GM23248 (cell line): ENCODE results near the gene SLC9A5. TPM values are rescaled to one million over a fixed set of nuclear protein-coding genes. Genes with fewer than 3 reads are reported as not detected.

ENCODE experiments used
- DNase-seq: peaks from one replicate; pipeline ENCODE4 v3.0.0-alpha.2; 2015
- H2AFZ ChIP-seq: fragments of 200-600 bp; sonication (generic); 2 replicates; pipeline ENCODE4 v1.6.1; 2016; ENCODE audit warnings: antibody characterized with exemption
- H3F3A ChIP-seq: fragments of 200-600 bp; sonication (generic); 2 replicates; pipeline ENCODE4 v1.6.1; 2016; ENCODE audit warnings: mild to moderate bottlenecking, antibody characterized with exemption, mixed run types; ENCODE audit not compliant: insufficient read depth
- H3K27ac ChIP-seq: fragments of 200-600 bp; sonication (generic); 2 replicates; pipeline ENCODE4 v1.5.1; 2016; ENCODE audit warnings: mild to moderate bottlenecking
- H3K27me3 ChIP-seq: fragments of 200-600 bp; sonication (generic); replicated peaks from 2 replicates; pipeline ENCODE4 v1.6.1; 2016; ENCODE audit warnings: mild to moderate bottlenecking; ENCODE audit not compliant: insufficient read depth
- H3K36me3 ChIP-seq: fragments of 200-600 bp; sonication (generic); 2 replicates; pipeline ENCODE4 v1.6.1; 2016; ENCODE audit warnings: low read depth, mild to moderate bottlenecking
- H3K4me1 ChIP-seq: fragments of 200-600 bp; sonication (generic); 2 replicates; pipeline ENCODE4 v1.6.1; 2016; ENCODE audit warnings: mild to moderate bottlenecking; ENCODE audit not compliant: insufficient read depth
- H3K4me2 ChIP-seq: fragments of 200-600 bp; sonication (generic); one replicate; pipeline ENCODE4 v1.6.1; 2016; ENCODE audit warnings: mild to moderate bottlenecking; ENCODE audit not compliant: unreplicated experiment
- H3K4me3 ChIP-seq: fragments of 200-600 bp; sonication (generic); 2 replicates; pipeline ENCODE4 v1.5.1; 2016; ENCODE audit warnings: mild to moderate bottlenecking
- H3K79me2 ChIP-seq: fragments of 200-600 bp; sonication (generic); 2 replicates; pipeline ENCODE4 v1.6.1; 2016; ENCODE audit warnings: mild to moderate bottlenecking; ENCODE audit not compliant: insufficient read depth
- H3K9ac ChIP-seq: fragments of 200-600 bp; sonication (generic); 2 replicates; pipeline ENCODE4 v1.6.1; 2016; ENCODE audit warnings: mild to moderate bottlenecking
- H3K9me2 ChIP-seq: fragments of 200-600 bp; sonication (generic); 2 replicates; pipeline ENCODE4 v1.6.1; 2016; ENCODE audit warnings: mixed run types, mild to moderate bottlenecking, moderate library complexity; ENCODE audit not compliant: insufficient read depth
- H3K9me3 ChIP-seq: fragments of 200-600 bp; sonication (generic); one replicate; pipeline ENCODE4 v1.6.1; 2017; ENCODE audit warnings: low read depth
- H4K20me1 ChIP-seq: fragments of 200-600 bp; sonication (generic); 2 replicates; pipeline ENCODE4 v1.6.0; 2016; ENCODE audit not compliant: insufficient read depth
- EZH2 ChIP-seq: fragments of 200-600 bp; sonication (generic); IDR thresholded peaks from 2 replicates; pipeline ENCODE4 v1.6.1; 2018; ENCODE audit warnings: antibody characterized with exemption, mild to moderate bottlenecking; ENCODE audit not compliant: insufficient read depth, poor library complexity, severe bottlenecking
- EZH2phosphoT487 ChIP-seq: fragments of 200-600 bp; sonication (generic); IDR thresholded peaks from 2 replicates; pipeline ENCODE4 v1.6.1; 2018; ENCODE audit warnings: antibody characterized with exemption, moderate library complexity, mild to moderate bottlenecking, low read depth; ENCODE audit not compliant: insufficient read depth
- WGBS, 2 experiments: methylation state at CpG; one replicate each; pipeline ENCODE4 v1.1.6; 2015 to 2017; ENCODE audit warnings: low lambda C conversion rate in 2 of 2, low coverage in 1 of 2; ENCODE audit errors: missing lambda C conversion rate in 2 of 2; 5-methylcytosine and 5-hydroxymethylcytosine counted together
- in situ Hi-C: fragments of 300-500 bp; cut with MboI; formaldehyde crosslinking; loops from 2 replicates; pipeline ENCODE4 v1.15.0; 2020
- polyA plus RNA-seq: library from polyadenylated mRNA; unstranded; fragments of >200 nt; fragmentation: Nextera tagmentation; extraction: Ambion mirVana; gene quantifications from 2 replicates; pipeline ENCODE4 v1.2.1, GENCODE V29; 2016
- total RNA-seq: library from RNA; depleted of rRNA; stranded (reverse); fragments of >200 nt; shearing (Covaris generic); gene quantifications from 2 replicates; pipeline ENCODE4 v1.2.3, GENCODE V29; 2014

SLC9A5 gene
- total and polyA plus RNA-seq, 2 experiments from 2014 or later, result 2.2 to 2.5 TPM

DNA sequence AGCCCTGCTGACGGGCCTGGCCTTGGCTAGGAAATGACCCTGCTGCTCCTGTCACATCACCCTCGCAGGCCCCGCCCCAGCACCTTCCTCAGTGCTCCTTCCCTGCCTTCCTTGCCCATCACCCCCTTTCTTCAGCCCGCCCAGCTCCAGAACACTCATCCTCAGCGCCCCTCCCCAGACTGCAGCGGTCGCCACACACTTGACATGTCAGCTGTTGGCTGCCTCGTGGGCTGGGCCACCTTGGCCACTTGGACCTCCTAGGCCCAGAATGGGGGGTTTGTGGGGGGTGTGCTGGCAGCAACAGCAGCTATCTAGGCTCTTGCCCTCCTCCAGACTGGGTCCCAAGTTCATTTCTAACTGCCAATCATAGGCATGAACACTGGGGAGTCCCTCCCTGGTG is 39.2 kb upstream of the SLC9A5 start:
- Histone ChIP-seq H3K9me2 (no peaks in the 10 kb centered on the region), H3K4me3 (no peak overlapping the region), H4K20me1 (no peaks in the 10 kb centered on the region), H3K4me2 (no peak overlapping the region), H3K9me3 (no peaks in the 10 kb centered on the region), H3K36me3 (no peaks in the 10 kb centered on the region), H3K9ac (no peak overlapping the region), H3K27me3 (no peaks in the 10 kb centered on the region), H3K79me2 (no peaks in the 10 kb centered on the region), H3K27ac (no peak overlapping the region), H3K4me1 (peaks cover 12% of the 10 kb centered on the region), H3F3A (no peaks in the 10 kb centered on the region), H2AFZ (no peak overlapping the region)
- TF ChIP-seq EZH2, result no peak
- TF ChIP-seq EZH2phosphoT487, result no peak
- 89 to 91% methylated on average over 7 to 8 of the region's 8 CpGs for WGBS, 2 experiments
- DNase-seq, result no peak
- in situ Hi-C loops, result no loop called here

DNA sequence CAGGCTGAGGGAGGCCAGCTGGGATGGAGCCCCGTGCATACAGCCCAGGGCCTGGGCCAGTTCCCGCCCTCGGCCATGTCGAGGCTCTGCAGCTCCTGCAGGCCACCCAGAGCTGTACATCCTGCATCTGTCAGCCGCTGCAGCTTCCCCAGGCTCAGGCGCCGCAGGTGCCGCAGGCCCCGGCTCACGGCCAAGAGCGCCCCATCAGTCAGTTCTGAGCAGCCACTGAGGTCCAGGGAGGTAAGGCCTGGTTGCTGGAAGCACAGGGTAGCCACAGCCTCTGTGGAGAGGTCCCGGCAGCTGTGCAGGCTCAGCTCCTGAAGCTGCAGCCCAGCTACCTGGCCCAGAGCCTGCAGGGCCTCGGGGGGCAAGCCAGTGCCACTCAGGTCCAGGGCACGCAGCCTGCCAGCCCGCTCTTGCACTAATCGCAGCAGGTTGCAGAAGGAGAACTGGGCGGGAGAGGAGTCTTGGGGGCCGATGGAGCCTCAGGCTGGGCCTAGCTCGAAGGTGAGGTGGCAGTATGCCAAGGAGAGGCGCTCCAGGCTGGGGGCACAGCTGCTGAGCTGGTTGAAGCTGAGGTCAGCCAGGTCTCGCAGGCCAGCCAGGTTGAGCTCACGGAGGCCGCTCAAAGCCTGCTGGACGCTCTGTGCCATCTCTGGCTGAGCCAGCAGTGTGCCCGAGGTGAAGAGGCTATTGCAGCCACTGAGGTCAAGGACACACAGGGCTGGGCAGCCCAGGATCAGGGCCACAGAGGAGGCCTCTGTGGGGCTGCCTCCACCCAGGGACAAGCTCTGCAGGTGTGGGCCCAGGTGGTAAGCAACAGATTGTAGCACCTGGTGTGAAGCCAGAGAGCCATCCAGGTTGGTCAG is 38.5 kb upstream of the SLC9A5 start:
- no peak for DNase-seq
- H3K9ac ChIP-seq, result no peak overlapping the region
- no peak overlapping the region for H3K4me2 ChIP-seq
- H3K27me3 ChIP-seq, result no peaks in the 10 kb centered on the region
- 89 to 93% methylated on average over 23 to 25 of the region's 25 CpGs for WGBS, 2 experiments
- H3K36me3 ChIP-seq, result no peaks in the 10 kb centered on the region
- no peaks in the 10 kb centered on the region for H4K20me1 ChIP-seq
- H3F3A ChIP-seq, result no peaks in the 10 kb centered on the region
- in situ Hi-C loops, result no loop called here
- H3K4me1 ChIP-seq, result peaks cover 12% of the 10 kb centered on the region
- no peak overlapping the region for H2AFZ ChIP-seq
- no peaks in the 10 kb centered on the region for H3K79me2 ChIP-seq
- H3K27ac ChIP-seq, result no peak overlapping the region
- H3K9me2 ChIP-seq, result no peaks in the 10 kb centered on the region
- H3K4me3 ChIP-seq, result no peak overlapping the region
- no peaks in the 10 kb centered on the region for H3K9me3 ChIP-seq
- TF ChIP-seq EZH2phosphoT487 (no peak), EZH2 (no peak)

DNA sequence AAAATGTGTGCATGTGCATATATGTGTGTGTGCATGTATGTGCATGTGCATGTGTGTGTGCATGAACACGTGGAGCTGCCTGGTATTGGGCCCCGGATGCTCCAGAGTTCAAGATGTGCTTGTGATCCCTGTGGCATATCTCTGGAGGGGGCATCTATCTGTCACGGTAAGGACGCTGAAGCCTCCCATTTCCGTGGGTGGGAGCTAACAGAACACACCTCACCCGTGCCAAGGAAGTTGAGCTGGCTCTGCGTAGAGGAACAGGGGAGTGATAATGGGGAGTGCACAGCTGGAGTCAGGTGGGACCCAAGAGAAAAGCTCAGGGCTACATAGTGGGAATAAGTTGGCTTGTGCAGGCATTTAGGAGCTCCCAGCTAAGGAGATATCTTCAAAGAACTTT is 37.1 kb upstream of the SLC9A5 start:
- Histone ChIP-seq H3K4me3 (no peak overlapping the region), H3K79me2 (no peaks in the 10 kb centered on the region), H3F3A (no peaks in the 10 kb centered on the region), H3K27ac (no peak overlapping the region), H3K4me2 (no peak overlapping the region), H3K9me2 (no peaks in the 10 kb centered on the region), H3K9ac (no peak overlapping the region), H3K27me3 (no peaks in the 10 kb centered on the region), H3K36me3 (no peaks in the 10 kb centered on the region), H4K20me1 (no peaks in the 10 kb centered on the region), H3K4me1 (peaks cover 11% of the 10 kb centered on the region), H2AFZ (no peak overlapping the region), H3K9me3 (no peaks in the 10 kb centered on the region)
- TF ChIP-seq EZH2phosphoT487 (no peak), EZH2 (no peak)
- WGBS, 2 experiments, result 74 to 83% methylated on average over 7 of the region's 7 CpGs
- in situ Hi-C loops, result no loop called here
- DNase-seq, result no peak

DNA sequence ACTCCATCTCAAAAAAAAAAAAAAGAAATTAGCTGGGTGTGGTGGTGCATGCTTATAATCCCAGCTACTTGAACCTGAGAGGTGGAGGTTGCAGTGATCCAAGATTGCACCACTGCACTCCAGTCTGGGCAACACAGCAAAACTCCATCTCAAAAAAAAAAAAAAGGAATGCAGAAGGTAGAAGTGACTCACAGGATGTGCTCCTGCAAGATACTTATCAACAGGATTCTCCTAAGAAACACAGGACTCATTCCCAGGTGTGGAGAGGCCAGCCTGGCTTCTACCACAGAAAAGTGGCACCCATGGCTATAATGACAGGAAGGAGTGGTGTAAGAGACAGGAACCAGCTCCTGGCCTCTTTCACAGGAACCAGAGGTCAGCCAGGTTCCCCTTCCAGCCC is 36.0 kb upstream of the SLC9A5 start:
- Histone ChIP-seq H3K27ac (no peak overlapping the region), H3K4me3 (no peak overlapping the region), H4K20me1 (no peaks in the 10 kb centered on the region), H3K9me2 (no peaks in the 10 kb centered on the region), H3K36me3 (no peaks in the 10 kb centered on the region), H3K9ac (no peak overlapping the region), H3K9me3 (no peaks in the 10 kb centered on the region), H3K79me2 (no peaks in the 10 kb centered on the region), H3K4me2 (no peak overlapping the region), H3K27me3 (no peaks in the 10 kb centered on the region), H3F3A (no peaks in the 10 kb centered on the region), H3K4me1 (peaks cover 5% of the 10 kb centered on the region), H2AFZ (no peak overlapping the region)
- DNase-seq, result no peak
- TF ChIP-seq EZH2, result no peak
- in situ Hi-C loops, result no loop called here
